GM21447 (cell line): ENCODE data around the gene TPSAB1.
"Not testable (repeated sequence)": the region's sequence is repeated elsewhere in the genome, so short reads cannot be mapped to it uniquely, and the experiment has no call there.

Experiments used
- ATAC-seq: cut with Tn5 transposase; IDR thresholded peaks from one replicate; pipeline ENCODE4 v1.9.1; 2021; ENCODE audit not compliant: unreplicated experiment

TPSAB1 gene

DNA sequence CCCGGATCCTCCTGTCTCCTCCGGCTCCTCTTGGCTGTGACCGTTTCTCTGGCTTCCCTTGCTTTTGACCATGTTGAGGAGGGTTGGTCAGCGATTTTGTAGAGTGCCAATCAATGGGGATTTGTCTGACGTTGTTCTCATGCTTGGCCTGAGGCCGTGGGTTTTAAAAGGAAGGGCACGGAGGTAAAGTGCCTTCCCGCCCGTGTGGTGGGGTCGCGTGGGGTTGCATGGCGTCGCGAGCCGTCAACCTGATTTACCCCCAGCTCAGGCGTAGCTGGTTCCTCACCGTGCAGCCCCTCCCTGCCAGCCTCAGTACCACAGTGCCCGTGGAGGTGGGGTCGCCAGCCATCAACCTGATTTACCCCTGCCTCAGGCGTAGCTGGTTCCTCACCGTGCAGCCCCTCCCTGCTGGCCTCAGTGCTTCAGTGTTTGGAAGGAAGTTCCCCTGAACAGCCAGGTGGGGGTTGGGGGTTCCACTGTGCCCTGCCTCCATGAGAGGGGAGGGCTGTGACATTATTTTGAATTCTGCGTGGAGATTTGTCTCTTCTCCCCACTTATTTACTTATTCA is 5.0 kb downstream of the TPSAB1 start:
- no peak for ATAC-seq

DNA sequence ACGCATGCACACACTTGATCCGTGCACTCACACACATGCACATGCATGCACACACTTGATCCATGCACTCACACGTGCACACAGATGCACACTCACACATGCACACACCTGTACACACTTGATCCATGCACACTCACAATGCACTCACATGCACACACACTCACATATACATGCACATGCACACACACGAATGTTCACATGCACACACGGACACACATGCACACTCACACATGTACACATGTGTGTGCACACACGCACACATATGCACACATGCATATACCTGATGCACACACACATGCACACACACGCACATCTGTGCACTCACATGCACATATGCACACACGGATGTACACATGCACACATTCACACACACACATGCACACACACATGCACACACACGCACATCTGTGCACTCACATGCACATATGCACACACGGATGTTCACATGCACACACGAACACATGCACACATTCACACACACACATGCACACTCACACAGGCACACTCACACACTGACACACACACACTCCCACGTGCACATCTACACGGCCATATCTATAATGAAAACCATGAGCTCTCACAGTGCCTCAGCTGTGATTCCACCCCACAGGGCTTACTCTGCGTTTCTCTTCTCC is 7.5 kb downstream of the TPSAB1 start:
- ATAC-seq: not testable (repeated sequence)

DNA sequence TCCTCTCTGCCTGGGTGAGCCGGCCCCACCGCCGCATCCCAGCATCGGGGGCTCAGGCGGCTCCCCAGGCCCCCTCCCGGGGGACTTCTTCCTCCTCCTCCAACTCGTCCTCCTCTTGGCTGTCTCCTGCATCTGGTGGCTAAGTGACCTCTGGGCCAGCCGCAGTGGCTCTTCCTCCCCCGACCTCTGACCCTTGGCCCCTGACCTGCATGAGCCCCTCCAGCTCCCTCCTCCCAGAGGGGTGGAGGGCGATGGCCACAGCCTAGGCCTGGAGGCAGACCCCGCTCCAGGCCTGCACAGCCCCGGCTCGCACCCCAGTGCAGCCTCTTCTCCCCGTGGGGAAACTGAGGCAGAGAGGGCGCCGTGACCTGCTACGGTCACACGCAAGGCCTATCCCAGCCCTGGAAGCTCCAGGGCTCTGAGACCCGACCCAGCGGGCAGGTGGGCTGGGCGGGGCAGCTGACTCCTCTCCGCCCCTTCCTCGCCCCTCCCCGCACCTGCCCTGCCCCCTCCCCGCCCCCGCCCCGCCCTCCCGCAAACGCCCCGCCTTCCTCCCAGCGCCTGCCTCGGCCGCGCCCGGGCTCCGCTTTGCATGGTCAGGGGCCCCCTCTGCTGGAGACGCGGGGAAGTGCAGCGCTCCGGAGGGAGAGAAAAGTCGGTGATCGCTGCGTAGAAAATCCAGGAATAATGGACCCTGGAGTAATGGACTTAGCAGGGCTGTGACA is 8.7 kb downstream of the TPSAB1 start:
- not testable (repeated sequence) for ATAC-seq

DNA sequence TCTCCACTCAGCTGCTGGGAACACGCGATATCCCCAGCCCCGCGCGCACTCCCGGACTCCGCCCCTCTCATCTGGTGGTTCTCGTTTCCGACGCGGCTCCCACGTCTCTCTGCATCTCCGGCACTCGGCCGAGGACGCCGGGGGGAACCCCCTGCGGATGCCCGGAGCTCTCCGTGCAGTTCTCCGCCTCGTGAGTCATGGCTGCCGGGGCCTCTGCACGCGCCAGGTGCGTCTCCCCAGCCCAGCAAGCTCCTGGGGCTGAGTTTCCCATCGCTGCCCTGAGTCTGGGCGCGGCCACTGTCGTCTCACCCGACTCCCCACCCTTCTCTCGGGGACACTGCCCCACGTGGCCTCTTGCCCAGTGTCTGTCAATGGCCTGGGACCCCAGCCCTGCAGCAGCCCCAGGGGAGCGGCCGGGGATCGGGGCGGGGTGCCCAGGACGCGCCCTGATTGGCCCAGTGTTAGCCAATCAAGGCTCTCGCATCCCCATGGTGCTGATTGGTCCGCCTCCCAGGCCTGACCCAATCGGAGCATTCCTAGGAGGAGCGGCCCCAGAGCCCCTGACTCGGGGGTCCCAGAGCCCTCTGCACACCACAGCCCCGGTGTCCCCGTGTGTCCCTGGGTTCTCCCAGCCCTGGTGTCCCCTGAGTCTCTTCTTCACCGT is 13.3 kb downstream of the TPSAB1 start:
- ATAC-seq: not testable (repeated sequence)

DNA sequence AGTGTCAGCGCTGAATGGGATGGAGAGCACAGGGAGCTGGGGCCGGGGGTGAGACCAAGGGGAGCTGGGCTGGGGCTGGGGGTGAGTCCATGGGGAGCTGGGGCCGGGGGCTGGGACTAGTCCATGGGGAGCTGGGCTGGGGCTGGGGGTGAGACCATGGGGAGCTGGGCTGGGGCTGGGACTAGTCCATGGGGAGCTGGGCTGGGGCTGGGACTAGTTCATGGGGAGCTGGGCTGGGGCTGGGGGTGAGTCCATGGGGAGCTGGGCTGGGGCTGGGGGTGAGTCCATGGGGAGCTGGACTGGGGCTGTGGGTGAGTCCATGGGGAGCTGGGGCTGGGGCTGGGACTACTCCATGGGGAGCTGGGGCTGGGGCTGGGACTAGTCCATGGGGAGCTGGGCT is 14.3 kb downstream of the TPSAB1 start:
- not testable (repeated sequence) for ATAC-seq

DNA sequence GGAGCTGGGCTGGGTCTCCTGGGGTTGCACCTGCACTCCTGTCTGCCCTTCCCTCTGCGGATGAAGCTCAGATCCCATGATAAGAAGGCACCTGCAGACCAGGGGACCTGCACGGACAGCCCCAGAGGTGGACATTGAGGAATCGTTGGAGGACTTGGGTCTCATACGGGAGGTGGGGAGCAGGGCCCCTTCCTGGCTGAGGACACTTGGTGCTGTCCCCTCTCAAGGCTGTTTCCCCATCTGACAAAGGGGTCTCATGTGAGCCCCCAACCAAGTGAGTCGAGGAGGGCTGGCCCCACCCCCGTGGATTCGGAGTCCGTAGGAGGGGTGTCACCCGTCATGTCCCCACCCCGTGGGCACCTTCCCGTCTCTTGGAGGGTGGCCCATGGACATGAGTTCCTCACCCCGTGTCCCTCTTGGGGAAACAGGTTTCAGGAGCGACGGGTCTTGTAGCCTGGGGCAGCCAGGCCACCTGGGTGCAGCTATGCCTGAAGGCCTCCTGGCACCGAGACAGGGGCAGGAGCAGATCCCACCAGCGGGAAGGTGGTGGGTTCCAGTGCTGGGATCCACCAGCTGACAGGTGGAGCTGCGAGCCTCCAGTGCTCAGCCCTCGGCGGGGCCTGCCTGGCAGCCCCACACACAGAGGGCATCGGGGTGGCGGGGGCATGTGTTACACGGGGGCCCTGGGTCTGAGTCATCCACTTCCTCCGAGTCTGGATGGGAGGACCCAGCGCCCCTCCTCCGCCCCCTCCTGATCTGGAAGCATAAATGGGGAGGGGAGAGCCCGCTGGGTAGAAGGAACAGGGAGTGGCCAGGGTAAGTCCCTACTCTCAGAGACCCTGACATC is 15.0 kb downstream of the TPSAB1 start, which contains the start of gene TPSD1:
Gene TPSD1 (plus strand): TSS at position 794 of the 847 bp plus-strand sequence. CDS start 212 bp downstream, outside the sequence.
- ATAC-seq: not testable (repeated sequence)

DNA sequence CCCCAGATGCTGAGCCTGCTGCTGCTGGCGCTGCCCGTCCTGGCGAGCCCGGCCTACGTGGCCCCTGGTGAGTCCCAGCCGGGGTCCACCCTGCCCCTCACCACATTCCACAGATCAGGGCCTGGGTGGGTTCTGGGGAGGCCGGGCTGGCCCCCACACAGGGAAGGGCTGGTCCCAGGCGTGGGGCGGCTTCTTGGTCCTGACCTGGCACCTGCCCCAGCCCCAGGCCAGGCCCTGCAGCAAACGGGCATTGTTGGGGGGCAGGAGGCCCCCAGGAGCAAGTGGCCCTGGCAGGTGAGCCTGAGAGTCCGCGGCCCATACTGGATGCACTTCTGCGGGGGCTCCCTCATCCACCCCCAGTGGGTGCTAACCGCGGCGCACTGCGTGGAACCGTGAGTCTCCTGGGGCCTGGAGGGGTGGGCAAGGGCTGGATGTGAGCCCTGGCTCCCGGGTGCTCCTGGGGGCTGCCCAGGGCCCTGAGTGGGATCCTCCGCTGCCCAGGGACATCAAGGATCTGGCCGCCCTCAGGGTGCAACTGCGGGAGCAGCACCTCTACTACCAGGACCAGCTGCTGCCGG is 15.9 kb downstream of the TPSAB1 start:
- ATAC-seq: not testable (repeated sequence)

DNA sequence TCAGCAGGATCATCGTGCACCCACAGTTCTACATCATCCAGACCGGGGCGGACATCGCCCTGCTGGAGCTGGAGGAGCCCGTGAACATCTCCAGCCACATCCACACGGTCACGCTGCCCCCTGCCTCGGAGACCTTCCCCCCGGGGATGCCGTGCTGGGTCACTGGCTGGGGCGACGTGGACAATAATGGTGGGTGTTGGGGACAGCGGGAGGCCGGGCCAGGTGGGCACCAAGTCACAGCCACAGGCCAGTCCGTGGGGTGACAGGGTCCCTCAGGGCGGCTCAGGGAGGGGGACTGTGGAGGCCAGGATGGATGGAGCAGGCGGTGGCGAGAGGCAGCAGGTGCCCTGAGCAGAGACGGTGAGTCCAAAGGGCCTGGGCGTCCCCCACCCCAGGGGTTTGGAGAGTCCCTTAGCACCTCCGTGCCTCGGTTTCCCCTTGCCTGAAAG is 16.4 kb downstream of the TPSAB1 start:
- no peak for ATAC-seq

DNA sequence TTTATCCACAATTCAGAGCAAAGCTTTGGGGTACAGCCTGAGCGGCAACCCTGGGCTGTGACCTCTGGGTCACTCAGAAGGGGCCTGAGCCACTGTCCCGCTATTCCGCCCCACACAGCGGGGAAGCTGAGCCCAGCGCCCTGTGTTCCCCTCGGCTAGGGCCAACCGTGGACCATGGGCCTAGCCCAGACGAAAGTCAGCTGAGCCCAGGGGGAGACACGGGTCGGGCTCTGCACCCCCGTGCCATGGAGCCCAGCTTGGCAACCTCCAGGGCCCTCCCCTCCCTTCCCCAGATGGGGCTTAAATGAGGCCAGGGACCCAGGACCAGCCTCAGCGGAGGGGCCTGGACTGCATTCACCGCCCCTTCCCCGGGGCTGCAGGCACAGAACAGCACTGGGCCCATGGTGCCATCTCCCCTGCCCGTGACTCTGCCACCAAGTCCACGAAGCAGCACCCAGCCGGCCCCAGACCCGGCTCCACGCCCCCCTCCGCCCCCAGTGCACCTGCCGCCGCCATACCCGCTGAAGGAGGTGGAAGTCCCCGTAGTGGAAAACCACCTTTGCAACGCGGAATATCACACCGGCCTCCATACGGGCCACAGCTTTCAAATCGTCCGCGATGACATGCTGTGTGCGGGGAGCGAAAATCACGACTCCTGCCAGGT is 17.2 kb downstream of the TPSAB1 start:
- no peak for ATAC-seq

DNA sequence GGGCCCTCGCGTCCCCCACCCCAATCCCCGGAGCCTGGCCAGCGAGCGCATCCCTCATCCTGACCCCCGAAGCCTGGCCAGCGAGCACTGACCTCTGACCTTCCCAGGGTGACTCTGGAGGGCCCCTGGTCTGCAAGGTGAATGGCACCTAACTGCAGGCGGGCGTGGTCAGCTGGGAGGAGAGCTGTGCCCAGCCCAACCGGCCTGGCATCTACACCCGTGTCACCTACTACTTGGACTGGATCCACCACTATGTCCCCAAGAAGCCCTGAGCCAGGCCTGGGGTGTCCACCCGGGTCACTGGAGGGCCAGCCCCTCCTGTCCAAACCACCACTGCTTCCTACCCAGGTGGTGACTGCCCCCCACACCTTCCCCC is 17.7 kb downstream of the TPSAB1 start:
- no peak for ATAC-seq

DNA sequence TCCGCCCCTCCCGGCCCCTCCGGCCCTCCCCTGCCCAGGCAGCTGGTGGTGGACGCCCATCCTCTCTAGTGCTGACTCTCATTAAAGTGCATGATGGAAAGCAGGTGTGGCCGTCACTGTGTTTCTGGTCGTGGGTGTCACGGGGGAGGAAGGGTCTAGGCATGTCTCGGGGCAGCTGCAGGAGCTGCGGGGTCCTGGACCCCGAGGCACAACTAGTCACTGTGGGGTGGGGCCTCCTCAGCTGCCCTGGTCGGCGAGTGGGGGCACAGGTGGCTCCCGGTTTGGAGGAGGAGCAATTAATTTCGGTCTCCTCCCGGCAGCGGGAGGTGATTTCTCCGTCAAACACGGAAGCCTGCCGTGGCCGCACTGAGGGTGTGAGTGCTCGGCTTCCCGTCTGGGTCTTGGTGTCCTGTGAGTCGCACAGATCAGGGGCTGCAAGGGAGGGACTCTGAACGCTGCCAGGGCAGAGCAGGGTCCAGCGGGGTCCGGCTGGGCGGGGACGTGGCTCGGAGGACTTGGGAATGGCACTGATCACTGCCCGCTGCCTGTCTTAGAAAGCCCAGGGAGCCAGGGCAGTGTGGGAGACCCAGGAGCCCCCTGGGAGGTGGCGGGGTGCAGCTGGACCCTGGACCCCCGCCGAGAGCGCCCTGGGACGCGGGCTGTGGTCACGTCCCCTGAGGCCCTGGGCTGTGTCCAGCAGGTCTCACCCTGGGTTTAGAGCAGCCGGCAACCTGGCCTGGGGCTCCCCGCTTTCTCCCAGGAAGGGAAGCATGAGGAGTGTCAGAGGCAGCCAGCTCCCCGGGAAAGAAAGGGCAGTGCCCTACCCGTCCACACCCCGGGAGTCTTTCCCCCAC is 18.6 kb downstream of the TPSAB1 start:
- no peak for ATAC-seq

DNA sequence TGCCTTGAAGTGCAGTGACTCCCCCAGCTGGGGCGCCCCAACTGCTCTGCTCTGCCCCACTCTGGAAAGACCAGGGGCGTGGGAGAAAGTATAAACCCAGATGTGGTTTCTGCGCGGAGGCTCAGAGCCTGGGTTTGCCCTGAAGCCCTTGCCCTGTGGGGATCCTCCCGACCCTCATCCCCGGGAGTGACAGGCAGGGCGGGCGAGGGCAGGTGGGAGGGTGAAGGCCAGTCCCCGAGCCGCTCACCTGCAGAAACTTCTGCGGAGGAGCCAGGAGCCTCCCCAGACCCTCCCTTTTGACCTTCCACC is 19.2 kb downstream of the TPSAB1 start:
- no peak for ATAC-seq

DNA sequence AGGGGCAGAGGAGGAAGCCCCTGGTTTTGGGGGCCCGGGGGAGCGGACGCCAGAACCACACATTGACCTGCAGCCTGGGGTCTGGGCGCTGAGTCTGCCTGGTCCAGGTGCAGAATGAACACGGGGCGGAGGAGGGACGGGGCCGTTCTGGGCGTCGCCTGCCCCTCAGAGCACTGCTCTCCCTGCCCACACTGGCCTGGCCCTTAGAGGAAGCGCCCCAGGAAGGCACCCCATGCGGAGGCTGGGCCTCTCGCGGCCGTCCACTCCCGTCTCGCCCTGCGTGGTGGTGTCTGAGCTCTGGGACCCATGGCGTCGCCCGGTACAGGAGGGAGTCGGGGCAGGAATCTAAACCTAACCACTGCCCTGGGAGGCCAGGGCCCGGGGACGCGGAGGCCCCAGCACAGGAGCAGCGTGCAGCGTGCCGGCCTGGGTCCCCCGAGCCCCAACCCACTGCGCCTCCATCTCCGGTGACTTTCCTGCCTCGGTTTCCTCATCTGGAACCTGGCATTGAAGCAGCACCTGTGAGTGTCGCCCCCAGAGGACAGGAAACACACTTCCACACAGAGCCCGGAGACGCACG is 19.7 kb downstream of the TPSAB1 start:
- ATAC-seq: no peak

DNA sequence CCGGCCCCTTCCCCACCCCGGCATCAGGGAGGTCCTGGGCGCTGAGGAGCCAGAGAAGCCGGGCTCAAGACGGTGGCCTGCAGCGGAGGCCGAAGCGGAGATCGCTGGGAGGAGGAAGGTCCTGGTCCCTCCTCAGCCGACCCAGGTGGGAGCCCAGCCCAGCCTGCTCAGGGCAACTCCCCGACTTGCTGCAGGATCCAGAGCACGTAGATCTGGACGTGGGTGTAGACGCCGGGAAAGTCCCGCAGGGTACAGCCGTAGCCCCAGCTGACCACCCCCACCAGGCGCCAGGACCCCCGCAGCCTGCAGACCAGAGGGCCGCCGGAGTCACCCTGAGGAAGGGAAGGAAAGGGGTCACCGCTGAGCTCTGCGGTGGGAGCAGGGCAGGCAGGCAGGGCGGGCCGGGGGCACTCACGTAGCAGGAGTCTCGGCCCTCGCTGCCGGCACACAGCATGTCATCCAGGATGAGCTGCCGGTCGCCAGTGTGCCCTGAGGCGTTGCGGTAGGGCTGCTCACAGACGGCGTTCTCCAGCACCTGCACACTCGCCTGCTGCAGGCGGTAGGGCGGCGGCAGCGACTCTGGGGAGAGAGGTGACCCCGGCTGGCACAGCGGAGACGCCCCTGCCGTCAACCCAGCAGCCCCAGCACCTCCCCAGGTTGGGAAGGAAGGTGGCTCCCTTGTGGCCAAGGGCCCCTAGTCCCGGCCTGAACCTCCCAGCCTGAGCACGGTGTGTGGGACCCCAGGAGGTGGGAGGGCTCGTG is 20.8 kb downstream of the TPSAB1 start:
- ATAC-seq: no peak

DNA sequence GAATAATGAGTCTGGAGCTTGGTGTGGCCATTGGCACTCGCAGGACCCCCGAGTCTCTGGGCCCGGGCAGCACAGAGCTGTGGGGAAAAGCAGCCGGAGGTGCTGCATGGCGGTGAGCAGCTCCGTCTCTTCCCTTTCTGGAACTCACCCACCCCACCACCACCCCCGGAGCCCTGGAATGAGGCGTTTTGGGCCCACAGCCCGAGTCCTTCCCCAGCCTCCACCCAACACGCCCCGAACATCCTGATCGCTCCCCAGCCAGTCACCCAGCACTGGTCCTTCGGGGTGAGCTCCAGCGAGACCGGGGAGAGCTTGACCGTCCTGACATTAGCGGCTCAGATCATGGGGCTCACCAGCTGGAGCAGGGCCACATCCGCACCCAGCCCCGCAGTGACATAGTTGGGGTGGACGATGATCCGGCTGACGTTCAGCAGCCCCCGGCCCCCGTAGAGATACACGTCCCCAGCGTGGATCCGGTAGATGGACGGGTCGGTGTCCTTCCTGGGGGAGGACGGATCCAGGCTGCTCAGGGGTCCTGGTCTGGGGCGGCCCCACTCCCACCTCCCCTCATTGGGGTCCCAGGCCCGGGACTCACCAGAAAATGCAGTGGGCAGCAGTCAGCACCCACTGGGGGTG is 21.8 kb downstream of the TPSAB1 start:
- no peak for ATAC-seq

DNA sequence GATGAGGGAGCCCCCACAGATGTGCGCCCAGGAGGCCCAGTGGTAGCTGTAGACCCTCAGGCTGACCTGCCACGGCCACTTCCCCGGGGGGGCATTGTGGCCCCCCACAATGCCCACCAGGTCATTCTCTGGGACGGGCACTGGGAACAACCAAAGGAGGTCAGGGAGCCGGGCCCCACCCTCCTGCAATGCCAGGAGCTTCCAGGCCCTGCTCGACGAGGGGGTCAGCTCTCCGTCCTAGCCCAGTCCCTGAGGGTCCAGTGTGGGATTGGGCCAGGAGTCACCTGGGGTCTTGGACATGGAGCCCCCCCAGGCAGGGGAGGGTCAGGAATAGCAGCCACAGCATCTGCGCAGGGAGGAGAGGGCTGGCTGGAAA is 22.3 kb downstream of the TPSAB1 start:
- no peak for ATAC-seq

DNA sequence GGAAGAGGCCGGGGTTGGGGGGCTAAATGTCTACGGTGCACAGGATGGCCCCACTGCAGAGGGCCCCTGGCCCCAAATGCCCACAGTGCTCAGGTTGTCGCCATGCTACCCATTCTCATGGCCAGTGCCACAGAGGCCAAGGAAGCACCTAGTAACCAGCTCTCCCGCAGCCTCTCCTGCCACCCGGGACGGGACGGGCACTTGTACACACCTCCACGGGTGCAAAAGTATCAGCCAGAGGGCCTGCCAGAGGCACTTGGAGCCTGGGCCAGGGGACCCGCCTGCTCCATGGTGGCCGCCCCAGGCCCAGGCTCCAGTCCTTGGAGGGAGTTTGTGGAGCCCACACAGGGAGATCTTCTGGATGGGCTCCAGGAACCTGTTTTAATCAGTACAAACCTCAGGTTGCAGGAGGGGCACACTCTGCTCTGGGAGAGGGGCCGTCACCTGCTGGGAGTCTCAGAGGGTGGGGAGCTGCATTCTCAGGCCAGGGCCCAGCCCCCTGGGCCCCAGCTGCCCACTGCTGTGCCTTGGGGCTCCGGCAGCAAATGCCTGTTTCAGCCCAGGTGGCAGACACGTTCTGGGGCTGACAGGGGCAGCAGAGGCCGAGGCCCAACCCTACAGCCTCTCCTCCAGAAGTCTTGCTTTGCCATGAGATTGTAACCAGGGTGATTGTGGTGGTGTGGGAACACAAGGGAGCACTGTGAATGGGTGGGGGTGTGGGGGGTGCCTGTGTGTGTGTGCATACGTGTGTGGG is 23.3 kb downstream of the TPSAB1 start:
- ATAC-seq: no peak
